DND-41 (cell line): ENCODE measurements around the gene TRPM3.

ENCODE experiments used
- ATAC-seq: fragments of 200-7000 bp; cut with Tn5 transposase; 3 replicates; pipeline ENCODE4 v1.9.1; 2021; ENCODE audit warnings: low read depth; ENCODE audit not compliant: insufficient read depth
- DNase-seq: peaks from one replicate; pipeline ENCODE4 v3.0.0-alpha.2; 2020
- H2AFZ ChIP-seq: 2 replicates; pipeline ENCODE4 v1.6.0; 2012; ENCODE audit warnings: low read depth, low read length
- H3K27ac ChIP-seq: 2 replicates; pipeline ENCODE4 v1.5.1; 2012; ENCODE audit warnings: low read length, inconsistent platforms
- H3K27me3 ChIP-seq: fragments of 200-600 bp; sonication (generic); 2 replicates; pipeline ENCODE4 v1.6.0; 2012; ENCODE audit warnings: low read length, mild to moderate bottlenecking, inconsistent platforms; ENCODE audit not compliant: insufficient read depth, poor library complexity
- H3K36me3 ChIP-seq: 2 replicates; pipeline ENCODE4 v1.5.1; 2012; ENCODE audit warnings: low read length, inconsistent platforms; ENCODE audit not compliant: insufficient read depth
- H3K4me1 ChIP-seq: 2 replicates; pipeline ENCODE4 v1.5.1; 2012; ENCODE audit warnings: mild to moderate bottlenecking, low read length; ENCODE audit not compliant: insufficient read depth
- H3K4me2 ChIP-seq: 2 replicates; pipeline ENCODE4 v1.6.0; 2012; ENCODE audit warnings: mild to moderate bottlenecking, moderate library complexity, low read length, inconsistent platforms; ENCODE audit not compliant: insufficient read depth
- H3K4me3 ChIP-seq, 2 experiments: fragments of 200-600 bp in 1 of 2; shearing (Covaris generic) in 1 of 2; 2 replicates each; pipeline ENCODE4 v1.5.1; 2012 to 2016; ENCODE audit warnings: inconsistent platforms in 2 of 2, low read length in 2 of 2, mild to moderate bottlenecking in 2 of 2, low read depth in 1 of 2, moderate library complexity in 1 of 2
- H3K79me2 ChIP-seq: 2 replicates; pipeline ENCODE4 v1.6.0; 2012; ENCODE audit warnings: low read length, inconsistent platforms; ENCODE audit not compliant: insufficient read depth
- H3K9ac ChIP-seq: 2 replicates; pipeline ENCODE4 v1.6.0; 2012; ENCODE audit warnings: low read depth, mild to moderate bottlenecking, inconsistent platforms, low read length, moderate library complexity
- H3K9me3 ChIP-seq: 2 replicates; pipeline ENCODE4 v1.5.1; 2012; ENCODE audit warnings: low read length, moderate library complexity, mild to moderate bottlenecking, inconsistent platforms; ENCODE audit not compliant: insufficient read depth, severe bottlenecking
- H4K20me1 ChIP-seq: 2 replicates; pipeline ENCODE4 v1.6.0; 2012; ENCODE audit warnings: low read length; ENCODE audit not compliant: insufficient read depth
- EZH2 ChIP-seq: IDR thresholded peaks from 3 replicates; pipeline ENCODE4 v1.6.1; 2012; ENCODE audit warnings: borderline replicate concordance, low read depth, mild to moderate bottlenecking, moderate library complexity, low read length, inconsistent platforms; ENCODE audit not compliant: severe bottlenecking
- TF ChIP-seq, protein P1 (sequence below): IDR thresholded peaks from 2 replicates; pipeline ENCODE4 v1.5.1; 2012; ENCODE audit warnings: borderline replicate concordance, low read length, moderate library complexity, mild to moderate bottlenecking; ENCODE audit not compliant: poor library complexity, severe bottlenecking; ENCODE audit errors: extremely low read depth

Gene TRPM3

DNA sequence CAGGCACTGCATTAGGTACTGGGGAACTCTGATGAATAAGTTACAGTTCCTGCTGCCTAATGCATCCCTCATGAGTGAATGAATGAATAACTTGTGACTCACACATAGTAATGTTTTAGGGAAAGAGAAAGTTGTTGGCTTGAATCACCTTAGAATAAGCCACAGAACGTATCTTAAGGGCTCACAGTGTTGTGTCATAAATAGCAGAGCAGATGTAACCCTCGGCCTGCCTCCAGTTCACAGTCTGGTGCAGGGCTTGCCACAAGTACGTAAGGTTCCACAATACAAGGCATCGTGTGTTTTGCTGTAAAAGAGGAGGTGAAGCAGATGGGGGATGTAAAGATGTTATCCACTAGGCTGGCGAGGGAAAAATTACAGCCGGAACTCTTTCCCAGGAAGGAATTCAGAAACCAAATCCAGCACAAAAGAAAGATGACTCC lies 218.7 kb downstream of the TRPM3 start:
- Histone ChIP-seq H3K27me3 (no peaks in the 10 kb centered on the region), H3K36me3 (no peaks in the 10 kb centered on the region), H3K9me3 (no peaks in the 10 kb centered on the region), H3K4me1 (no peaks in the 10 kb centered on the region), H3K9ac (no peak overlapping the region), H3K27ac (no peak overlapping the region), H3K4me3 (no peak overlapping the region), H3K4me2 (no peak overlapping the region), H4K20me1 (no peaks in the 10 kb centered on the region), H2AFZ (no peak overlapping the region), H3K79me2 (no peaks in the 10 kb centered on the region)
- TF ChIP-seq EZH2: no peak
- TF ChIP-seq, protein P1, sequence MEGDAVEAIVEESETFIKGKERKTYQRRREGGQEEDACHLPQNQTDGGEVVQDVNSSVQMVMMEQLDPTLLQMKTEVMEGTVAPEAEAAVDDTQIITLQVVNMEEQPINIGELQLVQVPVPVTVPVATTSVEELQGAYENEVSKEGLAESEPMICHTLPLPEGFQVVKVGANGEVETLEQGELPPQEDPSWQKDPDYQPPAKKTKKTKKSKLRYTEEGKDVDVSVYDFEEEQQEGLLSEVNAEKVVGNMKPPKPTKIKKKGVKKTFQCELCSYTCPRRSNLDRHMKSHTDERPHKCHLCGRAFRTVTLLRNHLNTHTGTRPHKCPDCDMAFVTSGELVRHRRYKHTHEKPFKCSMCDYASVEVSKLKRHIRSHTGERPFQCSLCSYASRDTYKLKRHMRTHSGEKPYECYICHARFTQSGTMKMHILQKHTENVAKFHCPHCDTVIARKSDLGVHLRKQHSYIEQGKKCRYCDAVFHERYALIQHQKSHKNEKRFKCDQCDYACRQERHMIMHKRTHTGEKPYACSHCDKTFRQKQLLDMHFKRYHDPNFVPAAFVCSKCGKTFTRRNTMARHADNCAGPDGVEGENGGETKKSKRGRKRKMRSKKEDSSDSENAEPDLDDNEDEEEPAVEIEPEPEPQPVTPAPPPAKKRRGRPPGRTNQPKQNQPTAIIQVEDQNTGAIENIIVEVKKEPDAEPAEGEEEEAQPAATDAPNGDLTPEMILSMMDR: no peak
- DNase-seq (no peak), ATAC-seq (no peak)

DNA sequence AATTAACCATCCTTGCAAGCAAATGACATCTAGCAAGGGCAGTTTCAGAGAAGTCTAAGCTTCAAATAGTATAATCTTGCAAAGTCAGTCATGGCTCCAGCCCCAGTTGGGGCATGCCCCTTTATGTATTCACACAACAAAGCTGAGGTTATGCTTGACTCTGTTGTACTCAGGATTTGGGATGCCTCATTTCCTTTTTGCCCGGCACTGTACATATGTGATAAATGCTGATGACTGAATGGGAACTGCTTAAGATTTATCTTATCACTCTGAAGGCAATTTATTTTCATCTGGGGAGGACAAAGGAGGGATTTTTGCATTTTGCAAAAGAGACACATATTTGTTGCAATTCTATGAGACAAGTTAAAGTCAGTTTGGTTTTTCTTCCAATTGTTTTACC lies 219.2 kb downstream of the TRPM3 start:
- H4K20me1 ChIP-seq: no peaks in the 10 kb centered on the region
- H3K36me3 ChIP-seq: no peaks in the 10 kb centered on the region
- H2AFZ ChIP-seq: no peak overlapping the region
- TF ChIP-seq, protein P1: no peak
- no peak for TF ChIP-seq EZH2
- no peak overlapping the region for H3K4me3 ChIP-seq
- H3K27me3 ChIP-seq: no peaks in the 10 kb centered on the region
- ATAC-seq (no peak), DNase-seq (no peak)
- no peaks in the 10 kb centered on the region for H3K9me3 ChIP-seq
- no peak overlapping the region for H3K4me2 ChIP-seq
- no peak overlapping the region for H3K9ac ChIP-seq
- H3K27ac ChIP-seq: no peak overlapping the region
- no peaks in the 10 kb centered on the region for H3K4me1 ChIP-seq
- no peaks in the 10 kb centered on the region for H3K79me2 ChIP-seq

DNA sequence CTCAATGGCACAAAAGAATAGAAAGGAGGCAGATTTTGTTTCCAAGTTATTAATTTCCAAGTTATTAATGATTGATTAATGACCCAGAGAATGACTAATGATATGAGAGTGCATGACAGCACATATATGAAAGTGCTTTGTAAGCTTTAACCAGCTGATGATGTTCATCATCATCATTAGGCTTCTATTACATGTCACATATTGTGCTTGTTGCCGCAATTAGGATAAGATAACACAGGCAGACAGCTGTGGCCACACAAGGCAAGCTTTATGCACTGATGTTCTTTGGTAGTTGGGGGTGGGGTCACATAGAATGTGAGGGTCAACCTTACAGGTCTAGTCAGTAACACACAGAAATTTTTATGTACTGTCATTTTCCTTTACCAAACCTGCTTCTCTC lies 219.7 kb downstream of the TRPM3 start:
- ATAC-seq: no peak
- Histone ChIP-seq H2AFZ (no peak overlapping the region), H3K9ac (no peak overlapping the region), H3K36me3 (no peaks in the 10 kb centered on the region), H3K4me2 (no peak overlapping the region), H3K27me3 (no peaks in the 10 kb centered on the region), H3K9me3 (no peaks in the 10 kb centered on the region), H3K4me1 (no peaks in the 10 kb centered on the region), H3K27ac (no peak overlapping the region), H4K20me1 (no peaks in the 10 kb centered on the region), H3K79me2 (no peaks in the 10 kb centered on the region), H3K4me3 (no peak overlapping the region)
- TF ChIP-seq, protein P1: no peak
- TF ChIP-seq EZH2: no peak
- no peak for DNase-seq

DNA sequence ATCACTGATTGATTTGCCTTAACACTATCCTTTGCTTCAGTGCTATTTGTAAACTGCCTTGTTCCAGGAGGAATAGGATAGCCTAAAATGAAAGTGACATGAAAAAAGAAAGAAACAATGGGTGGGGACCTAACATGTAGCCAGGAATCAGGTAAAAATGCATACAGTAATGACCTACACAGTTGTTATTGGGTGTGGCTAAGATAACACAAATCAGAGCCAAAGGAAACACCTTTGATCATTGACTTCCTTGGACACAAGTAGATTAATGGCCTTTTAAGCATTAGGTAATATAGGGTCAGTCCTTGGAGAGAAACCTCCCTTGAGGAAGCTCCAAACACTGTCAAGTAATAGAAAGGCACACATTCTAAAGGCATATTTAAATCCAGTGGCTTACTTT lies 220.4 kb downstream of the TRPM3 start:
- Histone ChIP-seq H3K9ac (no peak overlapping the region), H2AFZ (no peak overlapping the region), H3K36me3 (no peaks in the 10 kb centered on the region), H3K27ac (no peak overlapping the region), H3K4me2 (no peak overlapping the region), H3K27me3 (no peaks in the 10 kb centered on the region), H4K20me1 (no peaks in the 10 kb centered on the region), H3K4me3 (no peak overlapping the region), H3K79me2 (no peaks in the 10 kb centered on the region), H3K4me1 (no peaks in the 10 kb centered on the region), H3K9me3 (no peaks in the 10 kb centered on the region)
- ATAC-seq: no peak
- TF ChIP-seq, protein P1: no peak
- TF ChIP-seq EZH2: no peak
- DNase-seq: no peak
